ENCODE measurements around the gene QSER1.

DNA sequence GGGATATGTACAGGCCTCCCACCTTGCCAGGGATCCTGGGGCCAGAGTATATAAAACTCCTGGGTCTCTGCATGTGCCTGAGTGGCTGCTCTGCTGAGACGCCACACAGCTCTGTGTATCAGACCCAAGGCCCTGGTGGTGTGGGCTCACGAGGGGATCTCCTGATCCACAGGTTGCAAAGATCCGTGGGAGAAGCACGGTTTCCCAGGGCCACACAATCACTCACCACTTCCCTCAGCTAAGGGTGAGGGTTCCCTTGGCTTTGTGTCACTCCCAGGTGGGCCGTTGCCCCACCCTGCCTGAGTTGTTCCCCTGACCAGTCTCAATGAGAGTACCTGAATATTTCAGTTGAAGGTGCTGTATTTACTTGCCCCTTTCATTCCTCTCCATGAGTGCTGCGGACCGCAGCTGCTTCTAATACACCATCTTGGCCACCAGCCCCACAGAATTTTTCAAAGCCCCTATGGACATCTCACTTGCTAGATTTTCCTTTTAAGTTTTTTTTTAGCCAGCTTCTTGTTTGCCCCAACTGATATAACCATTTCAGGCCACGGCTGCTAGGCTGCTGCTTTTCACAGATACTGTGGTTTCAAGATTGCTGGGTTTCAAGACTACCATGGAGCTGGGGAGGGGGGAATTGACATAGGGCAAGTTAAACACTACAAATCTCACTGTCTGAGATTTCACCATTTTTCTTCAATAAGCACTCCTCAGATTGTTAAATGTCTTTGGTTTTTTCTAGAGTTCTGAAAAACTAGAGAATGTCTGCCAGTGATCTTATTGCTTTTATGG is 109.3 kb downstream of the QSER1 start:
- TF ChIP-seq, protein P1, sequence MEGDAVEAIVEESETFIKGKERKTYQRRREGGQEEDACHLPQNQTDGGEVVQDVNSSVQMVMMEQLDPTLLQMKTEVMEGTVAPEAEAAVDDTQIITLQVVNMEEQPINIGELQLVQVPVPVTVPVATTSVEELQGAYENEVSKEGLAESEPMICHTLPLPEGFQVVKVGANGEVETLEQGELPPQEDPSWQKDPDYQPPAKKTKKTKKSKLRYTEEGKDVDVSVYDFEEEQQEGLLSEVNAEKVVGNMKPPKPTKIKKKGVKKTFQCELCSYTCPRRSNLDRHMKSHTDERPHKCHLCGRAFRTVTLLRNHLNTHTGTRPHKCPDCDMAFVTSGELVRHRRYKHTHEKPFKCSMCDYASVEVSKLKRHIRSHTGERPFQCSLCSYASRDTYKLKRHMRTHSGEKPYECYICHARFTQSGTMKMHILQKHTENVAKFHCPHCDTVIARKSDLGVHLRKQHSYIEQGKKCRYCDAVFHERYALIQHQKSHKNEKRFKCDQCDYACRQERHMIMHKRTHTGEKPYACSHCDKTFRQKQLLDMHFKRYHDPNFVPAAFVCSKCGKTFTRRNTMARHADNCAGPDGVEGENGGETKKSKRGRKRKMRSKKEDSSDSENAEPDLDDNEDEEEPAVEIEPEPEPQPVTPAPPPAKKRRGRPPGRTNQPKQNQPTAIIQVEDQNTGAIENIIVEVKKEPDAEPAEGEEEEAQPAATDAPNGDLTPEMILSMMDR (IDR thresholded peaks at IDR 0.05) = no peak
- TF ChIP-seq POLR2A (IDR thresholded peaks at IDR 0.05) = no peak

Measured in testis (tissue), 2 donors.